HCT116 (cell line): ENCODE measurements around the gene TNRC6C. TPM values are rescaled to one million over a fixed set of nuclear protein-coding genes. Genes with fewer than 3 reads are reported as not detected.

ENCODE experiments used
- ATAC-seq: fragments of 200-7000 bp; cut with Tn5 transposase; 2 replicates; pipeline ENCODE4 v1.9.1; 2020; ENCODE audit warnings: mild to moderate bottlenecking, moderate library complexity
- BruUV-seq: library from RNA; stranded (reverse); fragments of 400-500 nt; replicated peaks from 2 replicates; lab custom pipeline; 2021; lab: Mats Ljungman, UMichigan
- CTCF ChIA-PET: fragments of 300-600 bp; sonication (Branson Sonifier 250); formaldehyde crosslinking; loops from one replicate; lab custom pipeline; 2021; ENCODE audit warnings: antibody characterized with exemption; lab: Charles Lee
- POLR2A ChIA-PET: fragments of 300-600, 350-600 bp; sonication (Branson Sonifier 250); formaldehyde crosslinking; loops from one replicate; lab custom pipeline; 2021; ENCODE audit warnings: antibody characterized with exemption; lab: Charles Lee
- RAD21 ChIA-PET, 2 experiments: fragments of 300-600 bp; sonication (Branson Sonifier 250); formaldehyde crosslinking; loops; one replicate each; lab custom pipeline; 2023; ENCODE audit warnings: low total read pairs in 2 of 2; ENCODE audit not compliant: uncharacterized antibody in 2 of 2, unreplicated experiment in 2 of 2, low non-redundant PET in 1 of 2; lab: Charles Lee
- DNase-seq: peaks from one replicate; pipeline ENCODE4 v3.0.0-alpha.2; 2010; ENCODE audit warnings: low read depth, low spot score
- H2AFZ ChIP-seq: fragments of 200-600 bp; shearing (Covaris generic), sonication (generic); 2 replicates; pipeline ENCODE4 v1.6.1; 2017; ENCODE audit warnings: low read depth, mixed run types, mixed read lengths, antibody characterized with exemption, low read length; ENCODE audit not compliant: poor library complexity, severe bottlenecking
- H3K27ac ChIP-seq: 2 replicates; pipeline ENCODE4 v1.5.1; 2012; ENCODE audit warnings: low read depth, low read length
- H3K27me3 ChIP-seq: fragments of 200-600 bp; sonication (generic); 2 replicates; pipeline ENCODE4 v1.6.1; 2016; ENCODE audit warnings: mixed run types, low read length, mixed read lengths; ENCODE audit not compliant: insufficient read depth
- H3K36me3 ChIP-seq, 2 experiments: fragments of 200-500 bp in 1 of 2; fragments of 200-600 bp in 1 of 2; sonication (Bioruptor generic) in 1 of 2; sonication (generic) in 1 of 2; 2 replicates each; pipeline versions ENCODE4 v1.5.1 to v1.6.1; 2014 to 2016; ENCODE audit warnings: low read length in 2 of 2, inconsistent platforms in 1 of 2, mixed read lengths in 1 of 2, mixed run types in 1 of 2; ENCODE audit not compliant: insufficient read depth in 2 of 2, control insufficient read depth in 1 of 2
- H3K4me1 ChIP-seq, 2 experiments: fragments of 200-600 bp in 1 of 2; sonication (generic) in 1 of 2; 2 replicates each; pipeline versions ENCODE4 v1.5.1 to v1.6.1; 2012 to 2017; ENCODE audit warnings: low read length in 2 of 2, inconsistent platforms in 1 of 2, mild to moderate bottlenecking in 1 of 2, mixed read lengths in 1 of 2, mixed run types in 1 of 2, moderate library complexity in 1 of 2; ENCODE audit not compliant: insufficient read depth in 2 of 2, control insufficient read depth in 1 of 2
- H3K4me2 ChIP-seq: fragments of 200-600 bp; sonication (generic); 2 replicates; pipeline ENCODE4 v1.6.1; 2017; ENCODE audit warnings: mixed run types, low read length, mixed read lengths
- H3K4me3 ChIP-seq, 2 experiments: fragments of 200-600 bp in 1 of 2; sonication (generic) in 1 of 2; replicated peaks in 1 of 2; 2 replicates each; pipeline ENCODE4 v1.5.1; 2011 to 2016; ENCODE audit warnings: low read length in 2 of 2, control low read depth in 1 of 2, low read depth in 1 of 2, mild to moderate bottlenecking in 1 of 2, mixed read lengths in 1 of 2, mixed run types in 1 of 2
- H3K79me2 ChIP-seq: fragments of 200-600 bp; sonication (generic); 2 replicates; pipeline ENCODE4 v1.6.1; 2017; ENCODE audit warnings: mild to moderate bottlenecking, mixed run types, low read length, moderate library complexity, mixed read lengths; ENCODE audit not compliant: insufficient read depth
- H3K9ac ChIP-seq: fragments of 200-600 bp; sonication (generic); 2 replicates; pipeline ENCODE4 v1.6.1; 2016; ENCODE audit warnings: low read length, mixed read lengths
- H3K9me2 ChIP-seq: fragments of 200-600 bp; sonication (generic), shearing (Covaris generic); 2 replicates; pipeline ENCODE4 v1.6.1; 2017; ENCODE audit warnings: mixed run types, mild to moderate bottlenecking, moderate library complexity; ENCODE audit not compliant: insufficient read depth
- H3K9me3 ChIP-seq, 2 experiments: fragments of 200-500 bp in 1 of 2; fragments of 200-600 bp in 1 of 2; sonication (Bioruptor generic) in 1 of 2; sonication (generic) in 1 of 2; 2 replicates each; pipeline ENCODE4 v1.6.1; 2014 to 2017; ENCODE audit warnings: low read length in 2 of 2, mixed read lengths in 2 of 2, inconsistent platforms in 1 of 2, low read depth in 1 of 2, mild to moderate bottlenecking in 1 of 2, mixed run types in 1 of 2, moderate library complexity in 1 of 2; ENCODE audit not compliant: control insufficient read depth in 1 of 2, insufficient read depth in 1 of 2
- H4K20me1 ChIP-seq: fragments of 200-600 bp; sonication (generic), shearing (Covaris generic); 2 replicates; pipeline ENCODE4 v1.6.1; 2017; ENCODE audit warnings: mixed run types, mild to moderate bottlenecking, moderate library complexity; ENCODE audit not compliant: insufficient read depth
- CEBPB ChIP-seq: IDR thresholded peaks from 2 replicates; pipeline ENCODE4 v1.6.1; 2012; ENCODE audit warnings: low read depth
- EZH2phosphoT487 ChIP-seq: fragments of 200-600 bp; IDR thresholded peaks from 2 replicates; pipeline ENCODE4 v1.6.1; 2018; ENCODE audit warnings: antibody characterized with exemption, borderline replicate concordance
- FOSL1 ChIP-seq: IDR thresholded peaks from 2 replicates; pipeline ENCODE4 v1.6.1; 2012; ENCODE audit warnings: low read depth
- JUND ChIP-seq: IDR thresholded peaks from 2 replicates; pipeline ENCODE4 v1.6.1; 2012
- POLR2A ChIP-seq: IDR thresholded peaks from 2 replicates; pipeline ENCODE4 v1.7.0; 2011; ENCODE audit warnings: borderline replicate concordance; ENCODE audit not compliant: insufficient read depth, insufficient read length; ENCODE audit errors: extremely low read depth
- POLR2AphosphoS5 ChIP-seq: IDR thresholded peaks from 2 replicates; pipeline ENCODE4 v1.6.1; 2011; ENCODE audit warnings: mild to moderate bottlenecking, low read depth, low read length, moderate library complexity
- SIN3A ChIP-seq: IDR thresholded peaks from 2 replicates; pipeline ENCODE4 v1.6.1; 2012; ENCODE audit warnings: low read depth
- SP1 ChIP-seq: IDR thresholded peaks from 2 replicates; pipeline ENCODE4 v1.6.1; 2012; ENCODE audit warnings: low read depth
- SRF ChIP-seq: IDR thresholded peaks from 2 replicates; pipeline ENCODE4 v1.6.1; 2012; ENCODE audit warnings: low read depth
- TCF7L2 ChIP-seq: IDR thresholded peaks from 2 replicates; pipeline ENCODE4 v1.7.0; 2011; ENCODE audit warnings: borderline replicate concordance, inconsistent platforms; ENCODE audit not compliant: insufficient read depth, insufficient read length; ENCODE audit errors: extremely low read depth
- YY1 ChIP-seq: IDR thresholded peaks from 2 replicates; pipeline ENCODE4 v1.6.1; 2011; ENCODE audit warnings: low read length, low read depth, moderate library complexity, mild to moderate bottlenecking; ENCODE audit not compliant: insufficient replicate concordance; ENCODE audit errors: extremely low read depth
- intact Hi-C: fragments of 100-400 bp; cut with micrococcal nuclease; formaldehyde crosslinking; loops from 2 replicates; pipeline ENCODE4 v1.10.0; 2022
- total RNA-seq: library from RNA; stranded (reverse); gene quantifications from one replicate; pipeline ENCODE4 v1.2.1, GENCODE V29; 2021; ENCODE audit not compliant: unreplicated experiment
- TF ChIP-seq, protein P1 (sequence below): IDR thresholded peaks from 2 replicates; pipeline ENCODE4 v1.6.1; 2011; ENCODE audit warnings: mild to moderate bottlenecking, low read length, moderate library complexity; ENCODE audit not compliant: insufficient replicate concordance; ENCODE audit errors: extremely low read depth
- TF ChIP-seq, protein P2 (sequence below): IDR thresholded peaks from 2 replicates; pipeline ENCODE4 v1.6.1; 2012
- TF ChIP-seq, protein P3 (sequence below): IDR thresholded peaks from 2 replicates; pipeline ENCODE4 v1.6.1; 2012; ENCODE audit warnings: low read depth

Gene TNRC6C
- total RNA-seq, 1 experiment from 2014 or later, result 23.4 TPM

DNA sequence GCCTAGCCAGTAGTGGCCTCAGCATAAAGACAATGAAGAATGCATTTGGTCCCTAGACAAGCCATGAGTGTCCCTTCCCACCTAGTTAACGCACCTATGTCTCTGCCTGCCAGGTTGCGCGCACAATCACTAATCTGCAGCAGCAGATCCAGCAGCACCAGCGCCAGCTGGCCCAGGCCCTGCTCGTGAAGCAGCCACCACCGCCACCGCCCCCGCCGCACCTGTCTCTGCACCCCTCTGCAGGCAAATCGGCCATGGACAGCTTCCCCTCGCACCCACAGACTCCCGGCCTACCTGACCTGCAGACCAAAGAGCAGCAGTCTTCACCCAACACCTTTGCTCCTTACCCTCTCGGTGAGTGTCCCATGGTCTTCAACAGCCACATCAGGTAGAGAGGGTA is 128.2 kb downstream of the TNRC6C start:
- Histone ChIP-seq H4K20me1 (no peaks in the 10 kb centered on the region), H3K4me3 (no peak overlapping the region), H3K27ac (no peak overlapping the region), H3K9ac (no peak overlapping the region), H3K9me3 (no peaks in the 10 kb centered on the region), H3K36me3 (peaks cover 8 to 24% of the 10 kb centered on the region in 2 experiments; a peak in 2 of 4 replicates), H2AFZ (no peak overlapping the region), H3K9me2 (no peaks in the 10 kb centered on the region), H3K27me3 (no peaks in the 10 kb centered on the region), H3K4me2 (no peak overlapping the region), H3K4me1 (no peaks in the 10 kb centered on the region), H3K79me2 (no peaks in the 10 kb centered on the region)
- intact Hi-C loops, result loop anchor here (10.0 kb wide), 1 partner anchor 338 kb away; no protein-coding TSS in a partner anchor
- POLR2A ChIA-PET, result no interaction called here
- BruUV-seq, result no TSS peak
- RAD21 ChIA-PET, result no interaction called here
- DNase-seq (no peak), ATAC-seq (no peak)
- CTCF ChIA-PET, result interaction anchor here (2.4 to 2.7 kb wide), 3 partner anchors 9 to 164 kb away, joined by 12 to 49 read pairs (median 21); no protein-coding TSS in a partner anchor
- TF ChIP-seq JUND (no peak), SIN3A (no peak), POLR2A (no peak), CEBPB (no peak)

DNA sequence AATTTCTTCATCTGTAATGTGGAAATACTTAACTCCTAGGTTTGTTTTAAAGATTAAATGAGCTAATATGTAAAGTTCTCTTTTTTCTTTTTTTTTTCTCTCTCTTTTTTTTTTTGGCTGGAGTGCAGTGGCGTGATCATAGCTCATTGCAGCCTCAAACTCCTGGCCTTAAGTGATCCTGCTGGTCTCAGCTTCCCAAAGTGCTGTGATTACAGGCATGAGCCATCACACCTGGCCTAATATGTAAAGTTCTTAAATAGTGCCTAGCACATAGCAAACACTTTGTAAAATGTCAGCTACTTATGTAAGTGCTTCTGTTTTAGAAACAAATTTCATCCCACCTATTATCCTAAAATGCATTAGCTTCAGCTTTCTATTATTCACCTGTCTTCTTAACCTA is 130.0 kb downstream of the TNRC6C start:
- BruUV-seq, result no TSS peak
- Histone ChIP-seq H4K20me1 (no peaks in the 10 kb centered on the region), H3K9me2 (no peaks in the 10 kb centered on the region), H3K27me3 (no peaks in the 10 kb centered on the region), H3K4me3 (no peak overlapping the region), H3K9ac (no peak overlapping the region), H3K4me1 (no peaks in the 10 kb centered on the region), H3K36me3 (peaks cover 10 to 34% of the 10 kb centered on the region in 2 experiments; a peak in 3 of 4 replicates), H3K27ac (no peak overlapping the region), H2AFZ (no peak overlapping the region), H3K9me3 (no peaks in the 10 kb centered on the region), H3K79me2 (no peaks in the 10 kb centered on the region), H3K4me2 (no peak overlapping the region)
- ChIA-PET RAD21 (interaction anchor here in 1 of 2 experiments (0.6 kb wide), 2 partner anchors 24 to 55 kb away, joined by 3 read pairs; no protein-coding TSS in a partner anchor), CTCF (interaction anchor here (1.2 kb wide), 1 partner anchor 19 kb away, joined by 3 read pairs; no protein-coding TSS in a partner anchor), POLR2A (no interaction called here)
- intact Hi-C loops, result loop anchor here (10.0 kb wide), 1 partner anchor 336 kb away; no protein-coding TSS in a partner anchor
- no peak for DNase-seq
- no peak for ATAC-seq
- TF ChIP-seq SP1 (no peak), POLR2AphosphoS5 (no peak), YY1 (no peak), JUND (no peak), FOSL1 (no peak), EZH2phosphoT487 (no peak), SRF (no peak), TCF7L2 (no peak)
- TF ChIP-seq, protein P1, sequence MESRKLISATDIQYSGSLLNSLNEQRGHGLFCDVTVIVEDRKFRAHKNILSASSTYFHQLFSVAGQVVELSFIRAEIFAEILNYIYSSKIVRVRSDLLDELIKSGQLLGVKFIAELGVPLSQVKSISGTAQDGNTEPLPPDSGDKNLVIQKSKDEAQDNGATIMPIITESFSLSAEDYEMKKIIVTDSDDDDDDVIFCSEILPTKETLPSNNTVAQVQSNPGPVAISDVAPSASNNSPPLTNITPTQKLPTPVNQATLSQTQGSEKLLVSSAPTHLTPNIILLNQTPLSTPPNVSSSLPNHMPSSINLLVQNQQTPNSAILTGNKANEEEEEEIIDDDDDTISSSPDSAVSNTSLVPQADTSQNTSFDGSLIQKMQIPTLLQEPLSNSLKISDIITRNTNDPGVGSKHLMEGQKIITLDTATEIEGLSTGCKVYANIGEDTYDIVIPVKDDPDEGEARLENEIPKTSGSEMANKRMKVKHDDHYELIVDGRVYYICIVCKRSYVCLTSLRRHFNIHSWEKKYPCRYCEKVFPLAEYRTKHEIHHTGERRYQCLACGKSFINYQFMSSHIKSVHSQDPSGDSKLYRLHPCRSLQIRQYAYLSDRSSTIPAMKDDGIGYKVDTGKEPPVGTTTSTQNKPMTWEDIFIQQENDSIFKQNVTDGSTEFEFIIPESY, result no peak
- TF ChIP-seq, protein P2, sequence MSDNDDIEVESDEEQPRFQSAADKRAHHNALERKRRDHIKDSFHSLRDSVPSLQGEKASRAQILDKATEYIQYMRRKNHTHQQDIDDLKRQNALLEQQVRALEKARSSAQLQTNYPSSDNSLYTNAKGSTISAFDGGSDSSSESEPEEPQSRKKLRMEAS, result no peak
- TF ChIP-seq, protein P3, sequence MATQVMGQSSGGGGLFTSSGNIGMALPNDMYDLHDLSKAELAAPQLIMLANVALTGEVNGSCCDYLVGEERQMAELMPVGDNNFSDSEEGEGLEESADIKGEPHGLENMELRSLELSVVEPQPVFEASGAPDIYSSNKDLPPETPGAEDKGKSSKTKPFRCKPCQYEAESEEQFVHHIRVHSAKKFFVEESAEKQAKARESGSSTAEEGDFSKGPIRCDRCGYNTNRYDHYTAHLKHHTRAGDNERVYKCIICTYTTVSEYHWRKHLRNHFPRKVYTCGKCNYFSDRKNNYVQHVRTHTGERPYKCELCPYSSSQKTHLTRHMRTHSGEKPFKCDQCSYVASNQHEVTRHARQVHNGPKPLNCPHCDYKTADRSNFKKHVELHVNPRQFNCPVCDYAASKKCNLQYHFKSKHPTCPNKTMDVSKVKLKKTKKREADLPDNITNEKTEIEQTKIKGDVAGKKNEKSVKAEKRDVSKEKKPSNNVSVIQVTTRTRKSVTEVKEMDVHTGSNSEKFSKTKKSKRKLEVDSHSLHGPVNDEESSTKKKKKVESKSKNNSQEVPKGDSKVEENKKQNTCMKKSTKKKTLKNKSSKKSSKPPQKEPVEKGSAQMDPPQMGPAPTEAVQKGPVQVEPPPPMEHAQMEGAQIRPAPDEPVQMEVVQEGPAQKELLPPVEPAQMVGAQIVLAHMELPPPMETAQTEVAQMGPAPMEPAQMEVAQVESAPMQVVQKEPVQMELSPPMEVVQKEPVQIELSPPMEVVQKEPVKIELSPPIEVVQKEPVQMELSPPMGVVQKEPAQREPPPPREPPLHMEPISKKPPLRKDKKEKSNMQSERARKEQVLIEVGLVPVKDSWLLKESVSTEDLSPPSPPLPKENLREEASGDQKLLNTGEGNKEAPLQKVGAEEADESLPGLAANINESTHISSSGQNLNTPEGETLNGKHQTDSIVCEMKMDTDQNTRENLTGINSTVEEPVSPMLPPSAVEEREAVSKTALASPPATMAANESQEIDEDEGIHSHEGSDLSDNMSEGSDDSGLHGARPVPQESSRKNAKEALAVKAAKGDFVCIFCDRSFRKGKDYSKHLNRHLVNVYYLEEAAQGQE, result no peak
